Stomach (tissue), 4 donors: Measurements from ENCODE around the gene PIPOX.

ENCODE experiments used
- POLR2AphosphoS5 ChIP-seq, 3 donors: sonication (generic); formaldehyde crosslinking; IDR thresholded peaks; one replicate each; pipeline ENCODE4 v1.6.1; 2016; ENCODE audit warnings: antibody characterized with exemption in 3 of 3
- TF ChIP-seq, protein P1 (sequence below), 7 experiments: fragments of 450-650 bp in 4 of 7; fragments of 200-600 bp in 3 of 7; sonication (generic) in 3 of 7; IDR thresholded peaks; one replicate each; pipeline ENCODE4 v1.5.1; 2016 to 2019; ENCODE audit warnings: antibody characterized with exemption in 7 of 7, control low read depth in 2 of 7, mild to moderate bottlenecking in 1 of 7

DNA sequence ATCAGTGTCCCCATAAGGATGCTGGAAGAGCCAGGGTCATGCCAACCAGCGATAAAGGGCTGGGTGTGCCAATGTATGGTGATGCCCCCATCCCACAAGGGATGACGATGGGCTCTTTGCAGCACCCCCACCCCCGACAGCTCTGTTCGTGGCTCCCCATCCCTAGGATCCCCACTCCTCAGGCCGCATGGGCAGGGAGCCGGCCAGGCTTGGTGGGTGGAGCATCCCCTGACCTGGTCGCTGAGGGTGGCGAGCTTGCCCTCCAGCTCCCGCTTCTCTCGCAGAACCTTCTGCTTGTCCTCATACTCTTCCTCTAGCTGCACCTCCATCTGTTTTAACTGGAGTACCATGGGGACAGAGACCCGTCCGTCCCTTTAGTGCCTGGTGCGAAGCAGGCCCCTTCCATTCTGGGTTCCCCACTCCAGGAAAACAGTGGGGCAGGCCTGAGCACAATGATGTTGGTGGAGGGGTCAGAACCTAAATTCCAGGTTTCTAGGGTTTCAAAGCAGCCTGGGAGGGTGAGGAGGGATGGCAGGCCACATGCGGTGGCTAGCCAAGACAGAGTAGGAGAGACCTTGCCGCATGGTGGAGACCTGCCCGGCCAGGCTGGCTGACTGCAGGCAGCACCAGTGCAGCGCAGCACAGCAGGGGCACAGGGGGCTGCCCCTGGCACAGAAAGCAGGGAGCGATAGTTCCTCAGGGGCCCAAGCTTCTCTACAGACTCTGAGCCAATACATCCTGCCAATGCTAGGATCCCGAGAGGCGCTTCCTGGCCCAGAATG is 50.3 kb downstream of the PIPOX start:
- TF ChIP-seq, protein P1, sequence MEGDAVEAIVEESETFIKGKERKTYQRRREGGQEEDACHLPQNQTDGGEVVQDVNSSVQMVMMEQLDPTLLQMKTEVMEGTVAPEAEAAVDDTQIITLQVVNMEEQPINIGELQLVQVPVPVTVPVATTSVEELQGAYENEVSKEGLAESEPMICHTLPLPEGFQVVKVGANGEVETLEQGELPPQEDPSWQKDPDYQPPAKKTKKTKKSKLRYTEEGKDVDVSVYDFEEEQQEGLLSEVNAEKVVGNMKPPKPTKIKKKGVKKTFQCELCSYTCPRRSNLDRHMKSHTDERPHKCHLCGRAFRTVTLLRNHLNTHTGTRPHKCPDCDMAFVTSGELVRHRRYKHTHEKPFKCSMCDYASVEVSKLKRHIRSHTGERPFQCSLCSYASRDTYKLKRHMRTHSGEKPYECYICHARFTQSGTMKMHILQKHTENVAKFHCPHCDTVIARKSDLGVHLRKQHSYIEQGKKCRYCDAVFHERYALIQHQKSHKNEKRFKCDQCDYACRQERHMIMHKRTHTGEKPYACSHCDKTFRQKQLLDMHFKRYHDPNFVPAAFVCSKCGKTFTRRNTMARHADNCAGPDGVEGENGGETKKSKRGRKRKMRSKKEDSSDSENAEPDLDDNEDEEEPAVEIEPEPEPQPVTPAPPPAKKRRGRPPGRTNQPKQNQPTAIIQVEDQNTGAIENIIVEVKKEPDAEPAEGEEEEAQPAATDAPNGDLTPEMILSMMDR (IDR thresholded peaks at IDR 0.05): no peak
- TF ChIP-seq POLR2AphosphoS5 (IDR thresholded peaks at IDR 0.05): no peak
